GM23338 (cell line): Measurements from ENCODE around the gene REV3L. TPM values are rescaled to one million over a fixed set of nuclear protein-coding genes. Genes with fewer than 3 reads are reported as not detected.
"Not testable (repeated sequence)": the region's sequence is repeated elsewhere in the genome, so short reads cannot be mapped to it uniquely, and the experiment has no call there.

ENCODE experiments used
- ATAC-seq: fragments of 200-7000 bp; cut with Tn5 transposase; 3 replicates; pipeline ENCODE4 v1.9.1; 2020
- DNase-seq: peaks from one replicate; pipeline ENCODE4 v3.0.0-alpha.2; 2015; ENCODE audit warnings: low spot score
- H2AFZ ChIP-seq: fragments of 200-600 bp; sonication (generic); 2 replicates; pipeline ENCODE4 v1.8.0; 2016; ENCODE audit warnings: antibody characterized with exemption, mild to moderate bottlenecking, moderate library complexity
- H3F3A ChIP-seq: fragments of 200-600 bp; sonication (generic); replicated peaks from 2 replicates; pipeline ENCODE4 v1.8.0; 2017; ENCODE audit warnings: antibody characterized with exemption, mixed run types, low read depth
- H3K27ac ChIP-seq: fragments of 200-600 bp; sonication (generic); 2 replicates; pipeline ENCODE4 v1.6.1; 2016; ENCODE audit warnings: low read depth
- H3K27me3 ChIP-seq: fragments of 200-600 bp; sonication (generic); 2 replicates; pipeline ENCODE4 v1.8.0; 2016; ENCODE audit warnings: mild to moderate bottlenecking, mixed run types, moderate library complexity; ENCODE audit not compliant: insufficient read depth
- H3K36me3 ChIP-seq: fragments of 200-600 bp; sonication (generic); 2 replicates; pipeline ENCODE4 v1.8.0; 2016; ENCODE audit warnings: mild to moderate bottlenecking; ENCODE audit not compliant: insufficient read depth
- H3K4me1 ChIP-seq: fragments of 200-600 bp; sonication (generic); 2 replicates; pipeline ENCODE4 v1.8.0; 2016; ENCODE audit warnings: mild to moderate bottlenecking, moderate library complexity; ENCODE audit not compliant: insufficient read depth
- H3K4me2 ChIP-seq: fragments of 200-600 bp; sonication (generic); 2 replicates; pipeline ENCODE4 v1.7.1; 2017; ENCODE audit warnings: mixed run types
- H3K4me3 ChIP-seq: fragments of 200-600 bp; sonication (generic); 2 replicates; pipeline ENCODE4 v1.6.1; 2016; ENCODE audit warnings: mixed run types
- H3K79me2 ChIP-seq: fragments of 200-600 bp; sonication (generic); replicated peaks from 2 replicates; pipeline ENCODE4 v1.8.0; 2017; ENCODE audit warnings: mild to moderate bottlenecking; ENCODE audit not compliant: insufficient read depth
- H3K9me2 ChIP-seq: fragments of 200-600 bp; sonication (generic); 2 replicates; pipeline ENCODE4 v1.8.0; 2017; ENCODE audit not compliant: insufficient read depth
- H4K20me1 ChIP-seq: fragments of 200-600 bp; sonication (generic); replicated peaks from 2 replicates; pipeline ENCODE4 v1.8.0; 2017; ENCODE audit warnings: mild to moderate bottlenecking; ENCODE audit not compliant: insufficient read depth
- H3K27ac Mint-ChIP-seq: 2 replicates; pipeline ENCODE4 v1.8.0; 2020; ENCODE audit warnings: inconsistent platforms, mild to moderate bottlenecking, moderate library complexity, mixed read lengths
- H3K27me3 Mint-ChIP-seq: 3 replicates; pipeline ENCODE4 v1.8.0; 2022; ENCODE audit warnings: low read depth, mild to moderate bottlenecking, moderate library complexity, mixed read lengths, inconsistent platforms; ENCODE audit not compliant: insufficient read depth, poor library complexity
- H3K36me3 Mint-ChIP-seq: 3 replicates; pipeline ENCODE4 v1.8.0; 2021; ENCODE audit warnings: low read depth, mild to moderate bottlenecking, inconsistent platforms, moderate library complexity, mixed read lengths
- H3K4me1 Mint-ChIP-seq: 3 replicates; pipeline ENCODE4 v1.8.0; 2020; ENCODE audit warnings: mild to moderate bottlenecking, inconsistent platforms, mixed read lengths
- H3K4me3 Mint-ChIP-seq: 3 replicates; pipeline ENCODE4 v1.8.0; 2021; ENCODE audit warnings: moderate library complexity, mild to moderate bottlenecking, inconsistent platforms, mixed read lengths
- H3K9me3 Mint-ChIP-seq: 3 replicates; pipeline ENCODE4 v1.8.0; 2020; ENCODE audit warnings: moderate library complexity, mild to moderate bottlenecking, inconsistent platforms, mixed read lengths
- EZH2 ChIP-seq: fragments of 200-600 bp; sonication (generic); IDR thresholded peaks from one replicate; pipeline ENCODE4 v1.8.0; 2017; ENCODE audit warnings: antibody characterized with exemption, mild to moderate bottlenecking, low read depth; ENCODE audit not compliant: unreplicated experiment
- EZH2phosphoT487 ChIP-seq: fragments of 200-600 bp; sonication (generic); IDR thresholded peaks from one replicate; pipeline ENCODE4 v1.8.1; 2018; ENCODE audit warnings: antibody characterized with exemption; ENCODE audit not compliant: unreplicated experiment
- JUNB ChIP-seq: IDR thresholded peaks from one replicate; pipeline ENCODE4 v1.6.1; 2016; ENCODE audit warnings: antibody characterized with exemption; ENCODE audit not compliant: unreplicated experiment
- POLR2AphosphoS5 ChIP-seq: IDR thresholded peaks from 2 replicates; pipeline ENCODE4 v1.6.1; 2016; ENCODE audit warnings: antibody characterized with exemption, low read depth
- ZNF114 ChIP-seq: fragments of 250-450 bp; sonication (Bioruptor Pico); IDR thresholded peaks from 2 replicates; pipeline ENCODE4 v1.5.0; 2020; ENCODE audit warnings: mild to moderate bottlenecking, moderate library complexity
- polyA plus RNA-seq: library from polyadenylated mRNA; unstranded; fragments of >200 nt; fragmentation: Nextera tagmentation; extraction: Ambion mirVana; gene quantifications from 2 replicates; pipeline ENCODE4 v1.2.1, GENCODE V29; 2016
- total RNA-seq: library from RNA; depleted of rRNA; stranded (reverse); fragments of >200 nt; shearing (Covaris generic); gene quantifications from 2 replicates; pipeline ENCODE4 v1.2.3, GENCODE V29; 2014
- TF ChIP-seq, protein P1 (sequence below): IDR thresholded peaks from 2 replicates; pipeline ENCODE4 v1.6.1; 2016; ENCODE audit warnings: antibody characterized with exemption
- TF ChIP-seq, protein P2 (sequence below), 2 experiments: fragments of 200-600 bp in 1 of 2; sonication (generic) in 1 of 2; conservative IDR thresholded peaks; 2 replicates each; pipeline versions ENCODE4 v1.5.1 to v1.6.1; 2016 to 2017; ENCODE audit warnings: antibody characterized with exemption in 2 of 2, low read depth in 2 of 2, mild to moderate bottlenecking in 2 of 2, moderate library complexity in 1 of 2
- TF ChIP-seq, protein P3 (sequence below): fragments of 250-450 bp; sonication (Bioruptor Pico); IDR thresholded peaks from 2 replicates; pipeline ENCODE4 v1.5.0; 2020; ENCODE audit warnings: mild to moderate bottlenecking, moderate library complexity

Gene REV3L
- total and polyA plus RNA-seq, 2 experiments from 2014 or later: 8.3 to 13.1 TPM

DNA sequence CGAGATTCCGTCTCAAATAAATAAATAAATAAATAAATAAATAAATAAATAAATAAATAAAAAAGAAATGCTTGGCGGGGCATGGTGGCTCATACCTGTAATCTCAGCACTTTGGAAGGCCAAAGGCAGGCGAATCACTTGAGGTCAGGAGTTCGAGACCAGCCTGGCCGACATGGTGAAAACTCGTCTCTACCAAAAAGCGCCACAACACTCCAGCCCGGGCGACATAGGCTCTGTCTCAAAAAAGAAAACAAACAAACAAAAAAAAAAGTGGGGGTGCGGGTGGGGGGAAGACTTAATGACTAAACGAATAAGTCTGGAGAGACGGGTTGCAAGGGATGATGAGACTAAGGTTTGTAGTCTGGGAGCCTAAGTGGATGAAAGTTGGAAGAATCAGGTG lies 225.0 kb downstream of the REV3L start:
- Mint-ChIP-seq H3K9me3 (no peaks in the 10 kb centered on the region), H3K4me1 (peaks cover 32% of the 10 kb centered on the region), H3K4me3 (no peak overlapping the region), H3K27ac (no peak overlapping the region), H3K36me3 (no peaks in the 10 kb centered on the region), H3K27me3 (peaks cover 15% of the 10 kb centered on the region)
- DNase-seq: no peak
- Histone ChIP-seq H3K4me2 (no peak overlapping the region), H2AFZ (no peak overlapping the region), H3K27ac (no peak overlapping the region), H3K36me3 (no peaks in the 10 kb centered on the region), H4K20me1 (no peaks in the 10 kb centered on the region), H3K4me1 (peaks cover 39% of the 10 kb centered on the region), H3K79me2 (peaks cover 31% of the 10 kb centered on the region), H3K4me3 (no peak overlapping the region), H3K27me3 (peaks cover 8% of the 10 kb centered on the region), H3F3A (no peaks in the 10 kb centered on the region; the same call in 1 of the 2 replicates), H3K9me2 (no peaks in the 10 kb centered on the region)
- TF ChIP-seq POLR2AphosphoS5 (no peak), EZH2 (no peak), EZH2phosphoT487 (no peak), ZNF114 (no peak), JUNB (no peak)
- TF ChIP-seq, protein P1, sequence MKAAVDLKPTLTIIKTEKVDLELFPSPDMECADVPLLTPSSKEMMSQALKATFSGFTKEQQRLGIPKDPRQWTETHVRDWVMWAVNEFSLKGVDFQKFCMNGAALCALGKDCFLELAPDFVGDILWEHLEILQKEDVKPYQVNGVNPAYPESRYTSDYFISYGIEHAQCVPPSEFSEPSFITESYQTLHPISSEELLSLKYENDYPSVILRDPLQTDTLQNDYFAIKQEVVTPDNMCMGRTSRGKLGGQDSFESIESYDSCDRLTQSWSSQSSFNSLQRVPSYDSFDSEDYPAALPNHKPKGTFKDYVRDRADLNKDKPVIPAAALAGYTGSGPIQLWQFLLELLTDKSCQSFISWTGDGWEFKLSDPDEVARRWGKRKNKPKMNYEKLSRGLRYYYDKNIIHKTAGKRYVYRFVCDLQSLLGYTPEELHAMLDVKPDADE: no peak
- no peak for ATAC-seq

DNA sequence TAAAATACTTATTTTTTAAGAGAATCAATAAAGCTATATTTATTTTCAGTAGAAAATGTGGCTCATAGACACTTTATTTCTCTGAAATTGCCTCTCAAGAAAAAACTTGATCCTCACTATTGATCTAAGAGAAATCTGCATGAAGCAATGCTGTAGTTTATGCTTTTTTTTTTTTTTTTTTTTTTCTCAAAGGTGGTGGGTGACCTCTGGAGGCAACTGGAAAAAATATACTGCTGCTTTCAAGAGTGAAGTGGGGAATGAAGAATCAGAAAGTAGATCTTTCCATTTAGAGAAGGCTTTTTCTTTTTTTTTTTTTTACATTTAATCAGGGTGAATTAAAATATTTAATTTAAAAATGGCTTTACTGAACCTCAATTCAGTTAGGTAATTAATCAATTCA lies 226.4 kb downstream of the REV3L start:
- Mint-ChIP-seq H3K9me3 (no peaks in the 10 kb centered on the region), H3K4me3 (no peak overlapping the region), H3K36me3 (no peaks in the 10 kb centered on the region), H3K27me3 (peaks cover 22% of the 10 kb centered on the region), H3K27ac (no peak overlapping the region), H3K4me1 (peaks cover 46% of the 10 kb centered on the region)
- peaks cover 49% of the 10 kb centered on the region for H3K4me1 ChIP-seq
- no peak overlapping the region for H3K4me2 ChIP-seq
- no peak overlapping the region for H3K4me3 ChIP-seq
- no peaks in the 10 kb centered on the region for H3K36me3 ChIP-seq
- peaks cover 23% of the 10 kb centered on the region for H3K79me2 ChIP-seq
- H3K27me3 ChIP-seq: peaks cover 12% of the 10 kb centered on the region
- TF ChIP-seq, protein P2, sequence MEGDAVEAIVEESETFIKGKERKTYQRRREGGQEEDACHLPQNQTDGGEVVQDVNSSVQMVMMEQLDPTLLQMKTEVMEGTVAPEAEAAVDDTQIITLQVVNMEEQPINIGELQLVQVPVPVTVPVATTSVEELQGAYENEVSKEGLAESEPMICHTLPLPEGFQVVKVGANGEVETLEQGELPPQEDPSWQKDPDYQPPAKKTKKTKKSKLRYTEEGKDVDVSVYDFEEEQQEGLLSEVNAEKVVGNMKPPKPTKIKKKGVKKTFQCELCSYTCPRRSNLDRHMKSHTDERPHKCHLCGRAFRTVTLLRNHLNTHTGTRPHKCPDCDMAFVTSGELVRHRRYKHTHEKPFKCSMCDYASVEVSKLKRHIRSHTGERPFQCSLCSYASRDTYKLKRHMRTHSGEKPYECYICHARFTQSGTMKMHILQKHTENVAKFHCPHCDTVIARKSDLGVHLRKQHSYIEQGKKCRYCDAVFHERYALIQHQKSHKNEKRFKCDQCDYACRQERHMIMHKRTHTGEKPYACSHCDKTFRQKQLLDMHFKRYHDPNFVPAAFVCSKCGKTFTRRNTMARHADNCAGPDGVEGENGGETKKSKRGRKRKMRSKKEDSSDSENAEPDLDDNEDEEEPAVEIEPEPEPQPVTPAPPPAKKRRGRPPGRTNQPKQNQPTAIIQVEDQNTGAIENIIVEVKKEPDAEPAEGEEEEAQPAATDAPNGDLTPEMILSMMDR (conservative IDR thresholded peaks at IDR 0.05; ENCODE audit: low read depth in 2 of 2): peak in 1 of 2 experiments; percentile 30; a peak in 1 of 4 replicates
- TF ChIP-seq, protein P3, sequence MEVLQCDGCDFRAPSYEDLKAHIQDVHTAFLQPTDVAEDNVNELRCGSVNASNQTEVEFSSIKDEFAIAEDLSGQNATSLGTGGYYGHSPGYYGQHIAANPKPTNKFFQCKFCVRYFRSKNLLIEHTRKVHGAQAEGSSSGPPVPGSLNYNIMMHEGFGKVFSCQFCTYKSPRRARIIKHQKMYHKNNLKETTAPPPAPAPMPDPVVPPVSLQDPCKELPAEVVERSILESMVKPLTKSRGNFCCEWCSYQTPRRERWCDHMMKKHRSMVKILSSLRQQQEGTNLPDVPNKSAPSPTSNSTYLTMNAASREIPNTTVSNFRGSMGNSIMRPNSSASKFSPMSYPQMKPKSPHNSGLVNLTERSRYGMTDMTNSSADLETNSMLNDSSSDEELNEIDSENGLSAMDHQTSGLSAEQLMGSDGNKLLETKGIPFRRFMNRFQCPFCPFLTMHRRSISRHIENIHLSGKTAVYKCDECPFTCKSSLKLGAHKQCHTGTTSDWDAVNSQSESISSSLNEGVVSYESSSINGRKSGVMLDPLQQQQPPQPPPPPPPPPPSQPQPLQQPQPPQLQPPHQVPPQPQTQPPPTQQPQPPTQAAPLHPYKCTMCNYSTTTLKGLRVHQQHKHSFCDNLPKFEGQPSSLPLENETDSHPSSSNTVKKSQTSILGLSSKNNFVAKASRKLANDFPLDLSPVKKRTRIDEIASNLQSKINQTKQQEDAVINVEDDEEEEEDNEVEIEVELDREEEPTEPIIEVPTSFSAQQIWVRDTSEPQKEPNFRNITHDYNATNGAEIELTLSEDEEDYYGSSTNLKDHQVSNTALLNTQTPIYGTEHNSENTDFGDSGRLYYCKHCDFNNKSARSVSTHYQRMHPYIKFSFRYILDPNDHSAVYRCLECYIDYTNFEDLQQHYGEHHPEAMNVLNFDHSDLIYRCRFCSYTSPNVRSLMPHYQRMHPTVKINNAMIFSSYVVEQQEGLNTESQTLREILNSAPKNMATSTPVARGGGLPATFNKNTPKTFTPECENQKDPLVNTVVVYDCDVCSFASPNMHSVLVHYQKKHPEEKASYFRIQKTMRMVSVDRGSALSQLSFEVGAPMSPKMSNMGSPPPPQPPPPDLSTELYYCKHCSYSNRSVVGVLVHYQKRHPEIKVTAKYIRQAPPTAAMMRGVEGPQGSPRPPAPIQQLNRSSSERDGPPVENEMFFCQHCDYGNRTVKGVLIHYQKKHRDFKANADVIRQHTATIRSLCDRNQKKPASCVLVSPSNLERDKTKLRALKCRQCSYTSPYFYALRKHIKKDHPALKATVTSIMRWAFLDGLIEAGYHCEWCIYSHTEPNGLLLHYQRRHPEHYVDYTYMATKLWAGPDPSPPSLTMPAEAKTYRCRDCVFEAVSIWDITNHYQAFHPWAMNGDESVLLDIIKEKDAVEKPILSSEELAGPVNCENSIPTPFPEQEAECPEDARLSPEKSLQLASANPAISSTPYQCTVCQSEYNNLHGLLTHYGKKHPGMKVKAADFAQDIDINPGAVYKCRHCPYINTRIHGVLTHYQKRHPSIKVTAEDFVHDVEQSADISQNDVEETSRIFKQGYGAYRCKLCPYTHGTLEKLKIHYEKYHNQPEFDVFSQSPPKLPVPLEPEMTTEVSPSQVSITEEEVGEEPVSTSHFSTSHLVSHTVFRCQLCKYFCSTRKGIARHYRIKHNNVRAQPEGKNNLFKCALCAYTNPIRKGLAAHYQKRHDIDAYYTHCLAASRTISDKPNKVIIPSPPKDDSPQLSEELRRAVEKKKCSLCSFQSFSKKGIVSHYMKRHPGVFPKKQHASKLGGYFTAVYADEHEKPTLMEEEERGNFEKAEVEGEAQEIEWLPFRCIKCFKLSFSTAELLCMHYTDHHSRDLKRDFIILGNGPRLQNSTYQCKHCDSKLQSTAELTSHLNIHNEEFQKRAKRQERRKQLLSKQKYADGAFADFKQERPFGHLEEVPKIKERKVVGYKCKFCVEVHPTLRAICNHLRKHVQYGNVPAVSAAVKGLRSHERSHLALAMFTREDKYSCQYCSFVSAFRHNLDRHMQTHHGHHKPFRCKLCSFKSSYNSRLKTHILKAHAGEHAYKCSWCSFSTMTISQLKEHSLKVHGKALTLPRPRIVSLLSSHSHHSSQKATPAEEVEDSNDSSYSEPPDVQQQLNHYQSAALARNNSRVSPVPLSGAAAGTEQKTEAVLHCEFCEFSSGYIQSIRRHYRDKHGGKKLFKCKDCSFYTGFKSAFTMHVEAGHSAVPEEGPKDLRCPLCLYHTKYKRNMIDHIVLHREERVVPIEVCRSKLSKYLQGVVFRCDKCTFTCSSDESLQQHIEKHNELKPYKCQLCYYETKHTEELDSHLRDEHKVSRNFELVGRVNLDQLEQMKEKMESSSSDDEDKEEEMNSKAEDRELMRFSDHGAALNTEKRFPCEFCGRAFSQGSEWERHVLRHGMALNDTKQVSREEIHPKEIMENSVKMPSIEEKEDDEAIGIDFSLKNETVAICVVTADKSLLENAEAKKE (CRISPR knock-in tag): no peak
- H3K9me2 ChIP-seq: no peaks in the 10 kb centered on the region
- ATAC-seq: no peak
- no peak overlapping the region for H3K27ac ChIP-seq
- DNase-seq: no peak
- H4K20me1 ChIP-seq: no peaks in the 10 kb centered on the region
- H2AFZ ChIP-seq: no peak overlapping the region
- H3F3A ChIP-seq: no peaks in the 10 kb centered on the region; the same call in 1 of the 2 replicates

DNA sequence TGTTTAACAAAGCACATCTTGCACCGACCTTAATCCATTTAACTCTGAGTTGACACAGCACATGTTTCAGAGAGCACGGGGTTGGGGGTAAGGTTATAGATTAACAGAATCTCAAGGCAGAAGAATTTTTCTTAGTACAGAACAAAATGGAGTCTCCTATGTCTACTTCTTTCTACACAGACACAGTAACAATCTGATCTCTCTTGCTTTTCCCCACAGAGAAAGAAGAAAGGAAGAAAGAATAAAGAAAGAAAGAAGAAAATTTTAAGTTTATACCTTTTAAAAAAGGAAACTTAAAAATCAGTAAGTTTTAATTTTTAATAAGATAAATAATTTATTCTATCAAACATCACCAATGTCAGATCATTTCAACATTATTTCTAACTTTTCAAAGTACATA lies 227.2 kb downstream of the REV3L start:
- H3K9me3 Mint-ChIP-seq, ATAC-seq, H4K20me1 ChIP-seq, H3K27ac Mint-ChIP-seq, H3K36me3 ChIP-seq, H3K27ac ChIP-seq, H3K36me3 Mint-ChIP-seq, H3F3A ChIP-seq, DNase-seq, H3K9me2 ChIP-seq: not testable (repeated sequence)
- H3K79me2 ChIP-seq: peaks cover 15% of the 10 kb centered on the region
- H3K4me3 ChIP-seq: peak overlapping the region; percentile 34; the same call in 1 of the 2 replicates
- H3K27me3 ChIP-seq: peaks cover 12% of the 10 kb centered on the region
- peak overlapping the region; percentile 47; the same call in 1 of the 3 replicates for H3K4me3 Mint-ChIP-seq
- peak overlapping the region; percentile 48 for H3K4me2 ChIP-seq
- H3K27me3 Mint-ChIP-seq: peaks cover 22% of the 10 kb centered on the region
- H3K4me1 Mint-ChIP-seq: peaks cover 46% of the 10 kb centered on the region
- H2AFZ ChIP-seq: peak overlapping the region; percentile 28; the same call in 1 of the 2 replicates
- peaks cover 49% of the 10 kb centered on the region for H3K4me1 ChIP-seq
